IPS-18c (cell line): ENCODE results near the gene DAW1.
"Not testable (repeated sequence)": the region's sequence is repeated elsewhere in the genome, so short reads cannot be mapped to it uniquely, and the experiment has no call there.

Source experiments
- H3K4me3 ChIP-seq: 2 replicates; pipeline ENCODE4 v1.7.0; 2013; ENCODE audit warnings: low read depth, mild to moderate bottlenecking, low read length, moderate library complexity; ENCODE audit not compliant: insufficient read depth
- H3K9me3 ChIP-seq: one replicate; pipeline ENCODE4 v1.6.1; 2013; ENCODE audit warnings: mild to moderate bottlenecking, low read length, moderate library complexity; ENCODE audit not compliant: control insufficient read depth, insufficient read depth

The DAW1 gene

GRCh38 chr2:227886149-227886548, 14.7 kb downstream of the DAW1 start:
- Histone ChIP-seq H3K4me3 (no peak overlapping the region), H3K9me3 (no peaks in the 10 kb centered on the region)

GRCh38 chr2:227888289-227888688, 16.9 kb downstream of the DAW1 start:
- no peak overlapping the region for H3K4me3 ChIP-seq
- no peaks in the 10 kb centered on the region for H3K9me3 ChIP-seq

GRCh38 chr2:227889336-227889735, 17.9 kb downstream of the DAW1 start:
- no peaks in the 10 kb centered on the region for H3K9me3 ChIP-seq
- H3K4me3 ChIP-seq, result no peak overlapping the region

- no peaks in the 10 kb centered on the region for H3K9me3 ChIP-seq
- H3K4me3 ChIP-seq, result no peak overlapping the region
Observed at GRCh38 chr2:227890495-227891079, 19.2 kb downstream of the DAW1 start.

GRCh38 chr2:227891673-227892072, 20.2 kb downstream of the DAW1 start:
- Histone ChIP-seq H3K9me3 (no peaks in the 10 kb centered on the region), H3K4me3 (no peak overlapping the region)

GRCh38 chr2:227903381-227903780, 31.9 kb downstream of the DAW1 start:
- Histone ChIP-seq H3K4me3 (no peak overlapping the region), H3K9me3 (no peaks in the 10 kb centered on the region)

- H3K4me3 ChIP-seq, result no peak overlapping the region
- no peaks in the 10 kb centered on the region for H3K9me3 ChIP-seq
Observed at GRCh38 chr2:227906991-227907390, 35.6 kb downstream of the DAW1 start.

GRCh38 chr2:227908266-227909054, 37.0 kb downstream of the DAW1 start:
- no peaks in the 10 kb centered on the region for H3K9me3 ChIP-seq
- H3K4me3 ChIP-seq, result no peak overlapping the region

- H3K4me3 ChIP-seq, result no peak overlapping the region
- no peaks in the 10 kb centered on the region for H3K9me3 ChIP-seq
Observed at GRCh38 chr2:227914362-227914761, 42.9 kb downstream of the DAW1 start.

- H3K9me3 ChIP-seq, result no peaks in the 10 kb centered on the region
Observed at GRCh38 chr2:227921648-227922047, 50.2 kb downstream of the DAW1 start.

GRCh38 chr2:227932001-227932400, 60.6 kb downstream of the DAW1 start:
- Histone ChIP-seq H3K9me3 (no peaks in the 10 kb centered on the region), H3K4me3 (no peak overlapping the region)

More at GRCh38 chr2:227921648-227922047, 50.2 kb downstream of the DAW1 start:
- no peak overlapping the region for H3K4me3 ChIP-seq

GRCh38 chr2:227932403-227932802, 61.0 kb downstream of the DAW1 start:
- no peaks in the 10 kb centered on the region for H3K9me3 ChIP-seq
- H3K4me3 ChIP-seq, result no peak overlapping the region

GRCh38 chr2:227933884-227934283, 62.5 kb downstream of the DAW1 start:
- H3K9me3 ChIP-seq, result no peaks in the 10 kb centered on the region
- H3K4me3 ChIP-seq, result no peak overlapping the region

- not testable (repeated sequence) for H3K4me3 ChIP-seq, H3K9me3 ChIP-seq
Observed at GRCh38 chr2:227936249-227936648, 64.8 kb downstream of the DAW1 start.

- H3K9me3 ChIP-seq, result no peaks in the 10 kb centered on the region
- H3K4me3 ChIP-seq, result no peak overlapping the region
Observed at GRCh38 chr2:227939271-227940027, 68.0 kb downstream of the DAW1 start.

GRCh38 chr2:227942021-227942420, 70.6 kb downstream of the DAW1 start:
- Histone ChIP-seq H3K9me3 (no peaks in the 10 kb centered on the region), H3K4me3 (no peak overlapping the region)

- H3K9me3 ChIP-seq, result no peaks in the 10 kb centered on the region
- H3K4me3 ChIP-seq, result no peak overlapping the region
Observed at GRCh38 chr2:227942965-227943364, 71.5 kb downstream of the DAW1 start.

- no peak overlapping the region for H3K4me3 ChIP-seq
- H3K9me3 ChIP-seq, result no peaks in the 10 kb centered on the region
Observed at GRCh38 chr2:227960317-227960716, 88.9 kb downstream of the DAW1 start.
